Fibroblast of skin of scalp (primary cell): ENCODE measurements around the gene LBR. TPM values are rescaled to one million over a fixed set of nuclear protein-coding genes. Genes with fewer than 3 reads are reported as not detected.
"Not testable (repeated sequence)": the region's sequence is repeated elsewhere in the genome, so short reads cannot be mapped to it uniquely, and the experiment has no call there.

ENCODE experiments used
- DNase-seq: peaks from one replicate; pipeline ENCODE4 v3.0.0-alpha.2; 2013
- polyA plus RNA-seq, 2 experiments: library from polyadenylated mRNA; unstranded; fragments of 120-200 nt; gene quantifications; one replicate each; pipeline ENCODE4 v1.2.1, GENCODE V29; 2013; ENCODE audit not compliant: insufficient read length in 2 of 2

LBR gene
- polyA plus RNA-seq (2013, experiment 1 of 2; ENCODE audit: insufficient read length) = 27.1 TPM
- 29.4 TPM for polyA plus RNA-seq (2013, experiment 2 of 2; ENCODE audit: insufficient read length)

DNA sequence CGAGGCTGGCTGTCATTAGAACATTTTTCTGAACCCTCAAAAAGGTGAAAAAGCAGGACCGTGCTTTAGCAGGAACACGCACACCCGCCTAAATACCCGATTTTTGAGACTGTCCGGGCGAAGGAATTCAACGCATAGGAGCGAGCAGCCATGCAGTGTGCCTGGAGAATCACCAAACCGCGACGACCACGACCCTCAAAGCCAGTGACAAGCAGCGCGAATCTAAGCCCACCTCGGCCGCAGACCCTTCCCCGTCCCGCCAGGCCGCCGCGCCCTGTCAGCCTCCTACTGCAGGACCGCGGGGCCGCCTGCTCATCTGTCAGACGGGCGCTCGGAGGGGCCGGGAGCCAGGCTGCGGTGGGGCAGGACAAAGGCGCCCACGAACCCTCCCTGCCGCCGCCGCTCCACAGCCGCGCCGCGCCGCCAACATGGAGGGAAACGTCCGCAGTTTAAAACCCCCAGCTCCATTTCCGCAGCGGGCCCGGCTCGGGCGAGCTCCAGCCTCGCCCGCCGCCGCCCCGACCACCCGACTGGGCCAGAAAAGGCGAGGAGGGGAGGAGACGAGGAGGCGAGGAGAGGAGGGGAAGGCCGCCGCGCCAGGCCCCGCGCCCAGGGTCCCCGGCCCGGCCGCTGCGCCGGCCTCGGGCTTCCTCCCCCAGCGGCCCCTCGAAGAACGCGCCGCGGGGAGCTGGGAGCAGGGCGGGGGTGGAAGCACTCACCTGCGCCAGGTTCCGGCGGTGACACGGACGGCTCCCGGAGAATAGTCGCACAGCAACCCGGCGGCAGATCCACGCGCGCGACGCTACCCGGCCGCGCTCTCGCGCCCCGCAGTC is at the start of gene LBR:
LBR (minus strand) TSS at position 804 of the 833 bp plus-strand sequence. CDS start 3,963 bp downstream, outside the sequence.
- peak; percentile 33 for DNase-seq

GRCh38 chr1:225477296-225477911 is 49.6 kb upstream of the LBR start:
- DNase-seq = no peak

DNA sequence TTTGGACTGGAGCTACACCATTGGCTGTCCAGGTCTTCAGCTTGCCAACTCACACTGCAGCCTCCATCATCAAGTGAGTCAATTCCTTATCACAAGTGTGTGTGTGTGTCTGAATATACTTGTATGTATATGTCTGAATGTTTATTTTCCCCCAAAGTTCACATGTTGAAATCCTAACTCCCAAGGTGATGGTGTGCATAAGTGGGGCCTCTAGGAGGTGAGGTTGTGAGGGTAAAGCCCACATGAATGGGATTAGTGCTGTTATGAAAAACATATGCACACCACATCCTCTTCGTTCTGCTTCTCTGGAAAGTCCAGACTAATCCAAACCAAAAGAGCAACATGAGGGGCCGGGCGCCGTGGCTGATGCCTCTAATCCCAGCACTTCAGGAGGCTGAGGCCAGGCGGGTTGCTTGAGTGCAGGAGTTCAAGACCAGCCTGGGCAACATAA is 48.7 kb upstream of the LBR start:
- no peak for DNase-seq

- no peak for DNase-seq
Measured at GRCh38 chr1:225476100-225476511, 48.3 kb upstream of the LBR start.

- DNase-seq = peak; percentile 58
Measured at GRCh38 chr1:225474986-225475820, 47.4 kb upstream of the LBR start.

DNA sequence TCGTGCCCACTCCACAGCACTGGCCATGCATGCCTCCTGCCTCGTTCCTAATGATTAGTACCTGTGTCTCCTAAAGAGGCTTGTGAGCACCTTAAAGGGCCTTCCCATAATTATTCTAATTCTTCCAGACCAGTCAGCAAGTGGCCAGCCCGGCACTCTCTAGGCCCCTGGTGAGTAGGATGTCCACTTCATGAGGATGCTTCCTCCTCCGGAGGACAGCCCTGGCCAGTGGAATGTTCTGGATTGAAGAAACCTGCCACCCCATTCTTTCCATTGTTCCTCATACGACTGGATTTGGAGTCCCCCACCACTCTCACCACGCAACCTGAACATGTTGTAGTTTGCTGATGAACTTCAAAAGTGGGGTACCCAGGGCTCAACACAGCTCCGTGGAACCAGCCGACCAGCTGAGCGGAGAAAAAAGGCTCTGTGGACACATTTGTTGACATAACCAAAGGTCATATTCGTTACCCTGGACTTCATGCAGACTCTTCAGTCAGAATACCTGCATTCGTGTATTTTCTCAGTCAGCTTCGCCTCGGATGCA is 46.7 kb upstream of the LBR start:
- no peak for DNase-seq

DNA sequence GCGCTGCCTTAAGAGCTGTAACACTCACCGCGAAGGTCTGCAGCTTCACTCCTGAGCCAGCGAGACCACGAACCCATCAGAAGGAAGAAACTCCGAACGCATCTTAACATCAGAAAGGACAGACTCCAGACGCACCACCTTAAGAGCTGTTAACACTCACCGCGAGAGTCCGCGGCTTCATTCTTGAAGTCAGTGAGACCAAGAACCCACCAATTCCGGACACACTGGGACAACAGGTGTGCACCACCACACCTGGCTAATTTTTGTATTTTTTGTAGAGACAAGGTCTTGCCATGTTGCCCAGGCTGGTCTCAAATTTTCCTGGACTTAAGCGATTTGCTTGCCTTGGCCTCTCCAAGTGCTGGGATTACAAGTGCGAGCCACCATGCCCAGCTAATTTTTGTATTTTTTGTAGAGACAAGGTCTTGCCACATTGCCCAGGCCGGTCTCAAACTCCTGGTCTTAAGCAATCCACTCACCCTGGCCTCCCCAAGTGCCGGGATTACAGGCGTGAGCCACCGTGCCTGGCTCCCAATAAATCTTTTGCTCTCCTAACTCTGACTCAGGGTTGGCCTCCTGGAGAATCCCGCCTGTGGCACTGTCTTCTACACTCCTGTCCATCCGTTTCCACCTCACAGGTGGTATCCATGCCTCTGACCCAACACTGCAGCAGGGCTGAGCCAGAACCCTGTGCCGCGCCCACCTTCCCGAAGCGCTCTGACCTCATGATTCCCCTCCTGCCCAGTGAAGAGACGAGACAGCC is 46.0 kb upstream of the LBR start:
- DNase-seq = not testable (repeated sequence)

DNA sequence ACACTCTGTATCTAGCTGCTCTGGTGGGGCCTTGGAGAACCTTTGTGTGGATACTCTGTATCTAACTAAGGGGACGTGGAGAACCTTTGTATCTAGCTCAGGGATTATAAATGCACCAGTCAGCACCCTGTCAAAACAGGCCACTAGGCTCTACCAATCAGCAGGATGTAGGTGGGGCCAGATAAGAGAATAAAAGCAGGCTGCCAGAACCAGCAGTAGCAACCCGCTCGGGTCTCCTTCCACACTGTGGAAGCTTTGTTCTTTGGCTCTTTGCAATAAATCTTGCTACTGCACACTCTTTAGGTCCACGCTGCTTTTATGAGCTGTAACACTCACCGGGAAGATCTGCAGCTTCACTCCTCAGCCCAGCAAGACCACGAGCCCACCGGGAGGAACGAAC is 45.4 kb upstream of the LBR start:
- not testable (repeated sequence) for DNase-seq

DNA sequence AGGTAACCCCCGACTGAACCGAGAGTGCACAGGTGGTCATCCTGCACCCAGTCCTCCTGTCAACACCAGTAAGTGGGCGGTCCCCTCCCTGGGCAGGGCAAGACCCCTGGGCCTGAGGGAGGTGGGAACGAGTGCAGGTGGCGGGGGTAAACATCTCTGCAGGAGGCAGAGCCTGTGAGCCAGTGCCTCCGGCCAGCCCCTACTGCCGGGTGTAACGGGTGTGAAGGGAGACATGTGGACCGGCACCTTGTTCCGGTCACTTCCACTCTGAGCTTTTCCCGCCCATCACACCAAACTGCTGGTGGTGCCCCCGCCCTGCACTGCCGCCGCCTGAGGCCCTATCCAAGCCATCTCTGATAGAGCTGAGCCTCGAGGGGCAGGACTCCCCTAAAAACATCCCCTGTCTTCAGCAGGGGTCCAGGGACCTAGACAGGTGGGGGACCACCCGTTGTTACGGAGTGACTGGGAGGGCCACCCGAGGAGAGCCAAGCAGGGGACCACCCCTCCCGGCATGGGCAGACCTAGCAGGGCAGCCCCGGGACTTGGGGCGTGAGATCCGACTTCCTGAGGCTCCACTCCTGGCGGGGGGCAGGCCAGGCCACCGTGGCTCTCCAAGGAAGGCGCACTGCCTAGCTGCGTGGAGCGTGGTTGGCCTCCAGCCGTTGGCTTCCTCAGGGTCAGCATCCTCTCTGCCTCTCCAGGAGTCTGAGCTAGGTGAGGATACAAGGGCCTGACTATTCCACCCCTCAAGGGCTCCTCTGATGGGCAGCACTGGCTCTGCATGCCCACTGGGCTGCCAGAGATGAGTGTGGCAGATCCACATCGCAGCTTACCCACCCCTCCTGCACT is 43.8 kb upstream of the LBR start:
- DNase-seq = no peak

DNA sequence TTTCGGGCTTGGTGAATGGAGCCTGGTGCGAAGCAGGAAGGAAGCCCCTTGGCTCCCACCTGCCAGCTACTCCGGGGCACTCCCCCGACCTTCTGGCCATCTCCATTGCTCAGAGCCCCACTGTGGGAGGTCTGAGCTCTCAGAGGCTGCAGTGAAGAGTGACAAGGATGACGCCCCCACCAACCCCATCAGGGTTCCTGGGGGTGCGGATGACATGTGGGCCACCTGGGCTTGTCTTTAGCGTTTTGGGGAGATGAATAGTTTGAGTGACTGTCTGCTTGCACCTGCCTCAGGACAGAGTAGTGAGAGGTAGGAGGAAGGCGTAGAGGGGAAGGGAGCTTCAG is 43.2 kb upstream of the LBR start:
- DNase-seq = no peak

DNA sequence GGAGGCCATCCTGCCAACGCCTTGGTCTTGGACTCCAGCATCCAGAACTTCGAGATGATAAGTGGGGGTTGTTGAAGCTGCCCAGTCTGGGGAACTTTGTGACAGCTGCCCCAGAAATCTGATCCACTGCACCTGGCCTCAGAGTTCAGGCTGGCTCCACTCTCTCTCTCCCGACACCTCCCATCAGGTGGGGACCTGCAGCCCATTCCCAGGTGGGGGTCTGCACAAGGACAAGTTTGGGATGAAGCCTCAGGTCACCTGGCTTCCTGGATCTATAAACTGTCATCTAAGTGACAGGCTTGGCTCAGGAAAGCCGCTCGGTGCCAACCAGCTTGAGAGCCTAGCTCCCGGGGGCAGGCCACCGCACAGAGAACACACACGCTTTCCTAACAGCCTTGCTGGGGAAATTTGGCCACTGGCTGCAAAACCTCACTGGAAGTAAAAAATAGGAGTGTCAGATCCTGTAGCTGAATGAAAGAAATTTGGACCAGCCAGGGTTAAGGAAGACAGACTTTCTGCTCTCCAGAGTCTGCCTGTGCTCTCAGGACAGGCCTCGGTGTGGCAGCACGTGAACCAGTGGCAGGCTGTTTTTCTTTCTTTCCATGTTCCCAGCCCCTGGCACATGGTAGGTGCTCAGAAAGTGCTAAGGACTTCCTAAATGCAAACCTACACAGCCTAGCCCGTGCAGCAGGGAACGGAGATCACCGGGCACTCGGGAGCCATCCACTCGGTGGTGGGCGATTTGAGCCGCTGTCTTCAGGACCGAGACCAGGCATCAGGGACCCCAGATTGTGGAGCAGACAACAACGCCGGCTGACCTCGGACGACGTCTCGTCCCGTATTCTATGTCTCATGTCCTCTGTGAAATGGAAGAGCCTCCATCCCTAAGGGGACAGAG is 42.6 kb upstream of the LBR start:
- no peak for DNase-seq

DNA sequence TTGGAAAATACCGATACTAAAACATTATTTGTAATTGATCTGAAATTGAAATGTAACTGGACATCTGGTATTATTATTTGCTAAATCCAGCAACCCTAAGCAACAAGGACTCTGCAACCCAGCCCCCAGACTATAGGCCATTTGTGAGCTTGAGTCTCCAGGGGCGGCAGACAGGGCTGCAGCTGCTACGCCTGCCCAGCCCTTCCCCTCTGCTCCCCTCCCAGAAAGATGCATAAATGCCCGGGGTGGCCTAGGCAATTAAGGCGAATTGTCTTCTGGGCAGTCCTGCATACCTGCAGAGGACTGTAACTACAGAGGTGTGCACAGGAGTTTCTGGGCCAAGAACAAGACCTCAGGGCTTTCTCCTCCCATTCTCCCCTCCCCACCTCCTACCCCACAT is 41.2 kb upstream of the LBR start:
- no peak for DNase-seq

- DNase-seq = no peak
Measured at GRCh38 chr1:225468270-225469020, 40.6 kb upstream of the LBR start.

GRCh38 chr1:225467193-225468020 is 39.6 kb upstream of the LBR start:
- DNase-seq = no peak

- DNase-seq = no peak
Measured at GRCh38 chr1:225466848-225467192, 39.0 kb upstream of the LBR start.

- no peak for DNase-seq
Measured at GRCh38 chr1:225465793-225466517, 38.1 kb upstream of the LBR start.
